ENCODE measurements around the gene ITPKA. TPM values are rescaled to one million over a fixed set of nuclear protein-coding genes. Genes with fewer than 3 reads are reported as not detected.

ITPKA gene
- polyA plus RNA-seq, 1 donor from 2014 or later = 0.20 TPM

DNA sequence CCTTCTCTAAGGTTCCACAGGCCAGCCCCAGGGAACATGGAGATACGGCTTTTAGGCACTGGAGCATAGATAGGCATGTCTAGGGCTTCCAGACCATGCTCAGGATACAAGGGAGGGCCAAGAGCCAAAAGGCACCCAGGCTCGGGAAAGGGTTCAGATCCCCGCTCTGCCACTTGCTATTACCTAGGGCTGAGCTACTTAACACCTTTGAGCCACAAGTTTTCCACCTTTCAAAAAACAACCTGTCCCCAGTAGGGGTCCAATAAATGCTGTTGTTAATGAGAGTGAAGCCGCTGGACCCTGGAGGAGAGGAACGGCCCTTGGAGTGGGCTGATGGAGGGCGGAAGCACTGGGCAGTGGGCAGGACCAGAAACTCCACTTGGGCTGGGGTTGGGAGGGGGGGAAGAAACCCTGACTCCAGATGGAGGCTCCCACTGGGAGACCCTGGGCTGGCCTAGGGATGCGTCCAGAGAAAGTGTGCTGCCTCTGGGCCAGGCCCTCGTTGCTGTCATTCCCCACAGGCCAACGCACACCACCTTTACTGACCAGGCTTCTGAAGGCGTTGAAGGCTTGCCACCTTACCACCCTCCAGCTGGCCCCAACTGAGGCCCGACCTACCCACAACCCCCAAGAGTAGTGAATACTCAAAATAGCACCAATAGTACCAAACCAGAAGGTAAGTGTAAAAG lies 8.6 kb upstream of the ITPKA start:
- no peak overlapping the region for H3K4me2 ChIP-seq (ENCODE audit: low read length)
- TF ChIP-seq, protein P1, sequence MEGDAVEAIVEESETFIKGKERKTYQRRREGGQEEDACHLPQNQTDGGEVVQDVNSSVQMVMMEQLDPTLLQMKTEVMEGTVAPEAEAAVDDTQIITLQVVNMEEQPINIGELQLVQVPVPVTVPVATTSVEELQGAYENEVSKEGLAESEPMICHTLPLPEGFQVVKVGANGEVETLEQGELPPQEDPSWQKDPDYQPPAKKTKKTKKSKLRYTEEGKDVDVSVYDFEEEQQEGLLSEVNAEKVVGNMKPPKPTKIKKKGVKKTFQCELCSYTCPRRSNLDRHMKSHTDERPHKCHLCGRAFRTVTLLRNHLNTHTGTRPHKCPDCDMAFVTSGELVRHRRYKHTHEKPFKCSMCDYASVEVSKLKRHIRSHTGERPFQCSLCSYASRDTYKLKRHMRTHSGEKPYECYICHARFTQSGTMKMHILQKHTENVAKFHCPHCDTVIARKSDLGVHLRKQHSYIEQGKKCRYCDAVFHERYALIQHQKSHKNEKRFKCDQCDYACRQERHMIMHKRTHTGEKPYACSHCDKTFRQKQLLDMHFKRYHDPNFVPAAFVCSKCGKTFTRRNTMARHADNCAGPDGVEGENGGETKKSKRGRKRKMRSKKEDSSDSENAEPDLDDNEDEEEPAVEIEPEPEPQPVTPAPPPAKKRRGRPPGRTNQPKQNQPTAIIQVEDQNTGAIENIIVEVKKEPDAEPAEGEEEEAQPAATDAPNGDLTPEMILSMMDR (IDR thresholded peaks at IDR 0.05; ENCODE audit: poor library complexity, severe bottlenecking) = no peak
- TF ChIP-seq EZH2 (IDR thresholded peaks at IDR 0.05; ENCODE audit: borderline replicate concordance, insufficient read depth, low read length, poor library complexity, severe bottlenecking) = no peak
- no peak overlapping the region for H2AFZ ChIP-seq (ENCODE audit: low read depth, low read length)
- no peak overlapping the region for H3K27ac ChIP-seq (ENCODE audit: low read length)
- H3K4me3 ChIP-seq (ENCODE audit: low read length) = no peak overlapping the region
- H3K9me2 ChIP-seq (ENCODE audit: insufficient read depth, low read length) = no peaks in the 10 kb centered on the region
- H3K36me3 ChIP-seq (ENCODE audit: insufficient read depth, low read length) = peaks cover 11% of the 10 kb centered on the region
- H3K9me3 ChIP-seq (ENCODE audit: low read length) = no peaks in the 10 kb centered on the region
- H4K20me1 ChIP-seq (ENCODE audit: insufficient read depth) = no peaks in the 10 kb centered on the region
- H3K79me2 ChIP-seq (replicated peaks; ENCODE audit: insufficient read depth, low read length) = no peaks in the 10 kb centered on the region
- no peak overlapping the region for H3K9ac ChIP-seq (ENCODE audit: low read length)
- no peaks in the 10 kb centered on the region for H3F3A ChIP-seq (ENCODE audit: insufficient read depth, low read length, poor library complexity, severe bottlenecking)
- H3K27me3 ChIP-seq (ENCODE audit: insufficient read depth, low read depth, low read length) = no peaks in the 10 kb centered on the region

DNA sequence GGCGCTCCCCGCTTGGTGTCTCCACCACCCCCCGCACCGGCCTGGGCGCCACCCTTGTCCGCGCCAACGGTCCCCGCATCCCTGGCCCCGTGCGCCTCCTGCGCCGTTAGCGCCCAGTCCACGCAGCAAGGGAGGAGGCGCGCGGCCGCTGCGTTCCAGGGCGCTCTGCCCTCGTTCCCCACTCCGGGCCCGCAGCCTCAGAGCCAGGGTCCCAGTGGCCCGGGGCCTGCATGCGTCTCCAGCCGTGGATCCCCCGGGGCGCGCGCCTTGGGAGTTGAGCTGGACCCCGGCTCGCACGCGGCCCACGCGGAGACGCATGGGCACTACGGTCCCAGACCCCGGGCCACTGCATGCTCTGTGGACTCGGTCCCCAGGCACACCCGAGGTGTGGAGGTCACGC lies 7.4 kb upstream of the ITPKA start:
- Histone ChIP-seq H3K4me2 (ENCODE audit: low read length) (no peak overlapping the region), H3K9ac (ENCODE audit: low read length) (no peak overlapping the region), H2AFZ (ENCODE audit: low read depth, low read length) (no peak overlapping the region), H3K27me3 (ENCODE audit: insufficient read depth, low read depth, low read length) (peaks cover 3% of the 10 kb centered on the region), H3K27ac (ENCODE audit: low read length) (no peak overlapping the region), H4K20me1 (ENCODE audit: insufficient read depth) (no peaks in the 10 kb centered on the region), H3K79me2 (replicated peaks; ENCODE audit: insufficient read depth, low read length) (no peaks in the 10 kb centered on the region), H3F3A (ENCODE audit: insufficient read depth, low read length, poor library complexity, severe bottlenecking) (no peaks in the 10 kb centered on the region), H3K4me3 (ENCODE audit: low read length) (no peak overlapping the region), H3K9me3 (ENCODE audit: low read length) (no peaks in the 10 kb centered on the region), H3K36me3 (ENCODE audit: insufficient read depth, low read length) (peaks cover 7% of the 10 kb centered on the region), H3K9me2 (ENCODE audit: insufficient read depth, low read length) (no peaks in the 10 kb centered on the region)
- no peak for TF ChIP-seq POLR2AphosphoS5 (IDR thresholded peaks at IDR 0.05)
- TF ChIP-seq, protein P2, sequence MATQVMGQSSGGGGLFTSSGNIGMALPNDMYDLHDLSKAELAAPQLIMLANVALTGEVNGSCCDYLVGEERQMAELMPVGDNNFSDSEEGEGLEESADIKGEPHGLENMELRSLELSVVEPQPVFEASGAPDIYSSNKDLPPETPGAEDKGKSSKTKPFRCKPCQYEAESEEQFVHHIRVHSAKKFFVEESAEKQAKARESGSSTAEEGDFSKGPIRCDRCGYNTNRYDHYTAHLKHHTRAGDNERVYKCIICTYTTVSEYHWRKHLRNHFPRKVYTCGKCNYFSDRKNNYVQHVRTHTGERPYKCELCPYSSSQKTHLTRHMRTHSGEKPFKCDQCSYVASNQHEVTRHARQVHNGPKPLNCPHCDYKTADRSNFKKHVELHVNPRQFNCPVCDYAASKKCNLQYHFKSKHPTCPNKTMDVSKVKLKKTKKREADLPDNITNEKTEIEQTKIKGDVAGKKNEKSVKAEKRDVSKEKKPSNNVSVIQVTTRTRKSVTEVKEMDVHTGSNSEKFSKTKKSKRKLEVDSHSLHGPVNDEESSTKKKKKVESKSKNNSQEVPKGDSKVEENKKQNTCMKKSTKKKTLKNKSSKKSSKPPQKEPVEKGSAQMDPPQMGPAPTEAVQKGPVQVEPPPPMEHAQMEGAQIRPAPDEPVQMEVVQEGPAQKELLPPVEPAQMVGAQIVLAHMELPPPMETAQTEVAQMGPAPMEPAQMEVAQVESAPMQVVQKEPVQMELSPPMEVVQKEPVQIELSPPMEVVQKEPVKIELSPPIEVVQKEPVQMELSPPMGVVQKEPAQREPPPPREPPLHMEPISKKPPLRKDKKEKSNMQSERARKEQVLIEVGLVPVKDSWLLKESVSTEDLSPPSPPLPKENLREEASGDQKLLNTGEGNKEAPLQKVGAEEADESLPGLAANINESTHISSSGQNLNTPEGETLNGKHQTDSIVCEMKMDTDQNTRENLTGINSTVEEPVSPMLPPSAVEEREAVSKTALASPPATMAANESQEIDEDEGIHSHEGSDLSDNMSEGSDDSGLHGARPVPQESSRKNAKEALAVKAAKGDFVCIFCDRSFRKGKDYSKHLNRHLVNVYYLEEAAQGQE (IDR thresholded peaks at IDR 0.05; ENCODE audit: borderline replicate concordance) = no peak
- no peak for TF ChIP-seq SMC3 (conservative IDR thresholded peaks at IDR 0.05; ENCODE audit: poor library complexity)
- TF ChIP-seq RAD21 (conservative IDR thresholded peaks at IDR 0.05) = no peak
- no peak for TF ChIP-seq TAF1 (IDR thresholded peaks at IDR 0.05; ENCODE audit: low read depth)
- TF ChIP-seq MXI1 (conservative IDR thresholded peaks at IDR 0.05; ENCODE audit: poor library complexity, severe bottlenecking) = no peak
- TF ChIP-seq EZH2 (IDR thresholded peaks at IDR 0.05; ENCODE audit: borderline replicate concordance, insufficient read depth, low read length, poor library complexity, severe bottlenecking) = no peak
- no peak for TF ChIP-seq EP300 (conservative IDR thresholded peaks at IDR 0.05; ENCODE audit: poor library complexity, severe bottlenecking)
- TF ChIP-seq, protein P1 (IDR thresholded peaks at IDR 0.05; ENCODE audit: poor library complexity, severe bottlenecking) = no peak

Data from neural cell (in vitro differentiated cells).